GM20000 (cell line): ENCODE data around the gene ONECUT1.

Source experiments
- DNase-seq: peaks from one replicate; pipeline ENCODE4 v3.0.0; 2012; ENCODE audit warnings: low spot score
- TF ChIP-seq, protein P1 (sequence below): IDR thresholded peaks from 2 replicates; pipeline ENCODE4 v1.5.1; 2012; ENCODE audit warnings: mild to moderate bottlenecking, control low read depth; ENCODE audit errors: extremely low read depth, missing control alignments

ONECUT1 gene

DNA sequence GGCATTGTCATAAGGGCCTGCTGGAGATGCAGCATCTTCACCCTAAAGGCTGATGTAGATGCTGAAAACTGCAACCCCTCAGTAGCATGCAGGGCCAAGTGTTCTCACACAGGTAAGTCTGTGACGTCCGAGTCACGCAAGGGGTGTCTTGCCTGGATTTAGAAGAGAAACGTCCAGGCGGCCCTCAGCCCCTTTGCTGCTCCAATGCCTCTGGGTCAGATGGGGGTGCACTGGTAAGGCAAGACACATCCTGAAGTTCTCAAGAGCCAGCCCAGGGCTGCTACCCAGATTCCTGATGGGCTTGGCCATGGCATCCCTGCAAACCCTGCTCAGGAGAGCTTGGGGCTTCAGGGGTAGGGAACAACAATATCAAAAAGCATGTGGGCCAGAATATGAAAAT lies 25.4 kb downstream of the ONECUT1 start:
- no peak for DNase-seq
- TF ChIP-seq, protein P1, sequence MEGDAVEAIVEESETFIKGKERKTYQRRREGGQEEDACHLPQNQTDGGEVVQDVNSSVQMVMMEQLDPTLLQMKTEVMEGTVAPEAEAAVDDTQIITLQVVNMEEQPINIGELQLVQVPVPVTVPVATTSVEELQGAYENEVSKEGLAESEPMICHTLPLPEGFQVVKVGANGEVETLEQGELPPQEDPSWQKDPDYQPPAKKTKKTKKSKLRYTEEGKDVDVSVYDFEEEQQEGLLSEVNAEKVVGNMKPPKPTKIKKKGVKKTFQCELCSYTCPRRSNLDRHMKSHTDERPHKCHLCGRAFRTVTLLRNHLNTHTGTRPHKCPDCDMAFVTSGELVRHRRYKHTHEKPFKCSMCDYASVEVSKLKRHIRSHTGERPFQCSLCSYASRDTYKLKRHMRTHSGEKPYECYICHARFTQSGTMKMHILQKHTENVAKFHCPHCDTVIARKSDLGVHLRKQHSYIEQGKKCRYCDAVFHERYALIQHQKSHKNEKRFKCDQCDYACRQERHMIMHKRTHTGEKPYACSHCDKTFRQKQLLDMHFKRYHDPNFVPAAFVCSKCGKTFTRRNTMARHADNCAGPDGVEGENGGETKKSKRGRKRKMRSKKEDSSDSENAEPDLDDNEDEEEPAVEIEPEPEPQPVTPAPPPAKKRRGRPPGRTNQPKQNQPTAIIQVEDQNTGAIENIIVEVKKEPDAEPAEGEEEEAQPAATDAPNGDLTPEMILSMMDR = no peak

DNA sequence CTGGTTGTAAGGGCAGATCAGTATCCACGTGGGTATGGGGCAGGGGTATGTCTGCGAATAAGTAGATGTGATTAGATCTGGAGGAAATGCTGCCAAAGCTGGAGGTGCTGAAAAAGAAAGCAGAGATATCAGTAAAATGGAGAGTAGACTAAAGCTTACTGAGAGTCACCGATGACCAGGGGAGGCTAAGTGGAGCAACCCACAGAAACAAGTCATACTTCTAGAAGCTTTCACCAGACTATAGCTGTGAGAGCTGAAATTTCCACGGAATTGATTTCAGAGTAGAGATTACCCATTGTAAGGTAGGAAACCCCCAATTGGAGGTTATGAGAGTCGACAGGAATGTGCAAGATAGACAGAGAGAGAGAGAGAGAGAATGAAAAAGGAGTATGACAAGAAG lies 27.5 kb downstream of the ONECUT1 start:
- no peak for DNase-seq

DNA sequence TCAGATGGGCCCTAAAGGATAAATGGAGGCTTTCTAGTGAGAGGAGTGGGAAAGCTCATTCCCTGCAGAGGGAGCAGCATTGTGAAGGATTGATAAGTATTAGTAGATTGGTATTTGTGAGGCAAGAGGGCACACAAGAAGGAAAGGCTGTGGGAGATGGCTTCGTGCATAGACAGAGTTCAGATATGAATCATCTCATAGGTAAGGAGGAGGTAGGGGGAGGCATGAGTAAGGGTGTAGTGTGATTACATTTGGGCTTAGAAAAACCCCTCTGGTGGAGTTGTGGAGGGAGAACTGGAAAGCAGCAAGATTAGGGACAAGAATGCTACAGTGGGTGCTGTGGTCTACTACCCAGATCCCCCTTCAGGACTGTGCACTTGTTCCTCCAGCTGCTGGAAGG lies 29.6 kb downstream of the ONECUT1 start:
- TF ChIP-seq, protein P1 = no peak
- no peak for DNase-seq

More for the DNA sequence above, 27.5 kb downstream of the ONECUT1 start:
- TF ChIP-seq, protein P1 = no peak

DNA sequence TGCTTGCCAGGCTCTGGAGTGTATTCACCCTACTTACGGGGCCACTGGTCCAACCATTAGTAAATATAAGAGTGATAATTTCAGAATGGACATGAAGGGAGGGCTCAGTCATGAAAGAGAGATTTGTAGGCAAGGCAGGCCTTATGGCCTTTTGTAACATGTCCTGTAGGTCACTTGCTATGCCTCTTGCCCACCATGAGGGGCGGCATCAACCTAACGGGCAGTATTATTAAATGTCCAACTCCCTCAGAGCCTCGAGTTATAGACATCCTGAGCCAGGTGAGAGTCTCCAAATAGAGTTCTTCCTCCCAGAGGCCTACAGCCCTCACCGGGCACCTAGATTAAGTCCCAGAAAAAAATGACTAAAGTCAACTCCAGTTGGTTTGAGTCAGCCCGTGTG lies 30.2 kb downstream of the ONECUT1 start:
- no peak for DNase-seq
- TF ChIP-seq, protein P1 = no peak

DNA sequence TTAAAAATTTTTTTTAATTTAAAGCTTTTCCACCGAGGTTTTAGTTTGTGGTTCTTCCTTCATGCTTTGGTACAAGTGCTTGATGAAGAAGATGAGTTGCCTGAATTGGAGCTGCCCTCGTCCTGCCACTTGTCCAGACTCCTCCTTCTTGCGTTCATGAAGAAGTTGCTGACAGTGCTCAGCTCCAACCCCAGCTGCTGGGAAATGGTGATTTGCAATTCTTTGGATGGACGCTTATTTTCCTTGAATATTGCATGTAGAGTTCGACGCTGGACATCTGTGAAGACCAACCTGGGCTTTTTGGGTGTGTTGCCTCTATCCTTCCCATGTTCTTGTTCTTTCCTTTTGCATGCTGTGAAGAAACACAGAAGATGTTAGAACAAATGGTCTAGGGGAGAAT lies 32.6 kb downstream of the ONECUT1 start:
- DNase-seq = no peak
- TF ChIP-seq, protein P1 = no peak

DNA sequence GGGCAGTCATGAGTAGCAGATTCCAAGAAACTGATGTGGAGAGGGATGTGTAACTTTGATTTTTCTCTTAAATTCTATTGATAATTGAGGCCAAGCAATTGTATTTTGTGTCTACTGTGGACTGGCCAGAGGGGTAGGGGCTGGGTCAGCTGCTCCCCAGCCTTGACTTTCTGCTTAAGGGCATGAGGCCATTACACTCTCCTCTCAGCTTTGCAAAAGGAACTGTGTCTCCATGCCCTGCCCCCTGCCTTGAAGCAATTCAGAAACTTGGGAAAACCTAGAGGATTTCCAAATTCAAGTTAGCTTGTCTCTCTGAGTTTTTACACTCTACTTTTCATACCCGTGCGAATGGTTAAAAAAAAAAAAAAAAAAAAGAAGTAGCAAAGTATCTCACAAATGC lies 38.6 kb downstream of the ONECUT1 start:
- TF ChIP-seq, protein P1 = no peak
- no peak for DNase-seq

DNA sequence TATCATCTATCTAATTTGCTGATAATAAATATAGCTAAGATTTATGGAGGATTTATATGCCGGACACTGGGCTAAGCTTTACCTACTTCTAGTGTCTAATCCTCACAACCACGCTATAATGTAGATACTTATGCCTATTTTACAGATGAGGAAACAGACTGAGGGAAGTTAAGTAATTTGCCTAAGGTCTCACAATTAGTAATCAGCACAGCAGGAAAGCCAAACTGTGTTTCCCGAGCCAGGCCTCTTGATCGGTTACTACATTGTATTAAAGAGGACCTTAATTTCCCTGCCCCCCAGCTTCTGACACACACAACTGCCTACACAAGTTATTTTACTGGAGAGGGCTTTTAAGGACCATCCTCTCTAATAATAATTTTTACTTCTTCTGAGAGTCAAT lies 40.9 kb downstream of the ONECUT1 start:
- DNase-seq = no peak
- TF ChIP-seq, protein P1 = no peak
